Activated CD8-positive, alpha-beta memory T cell treated with anti-CD3 and anti-CD28 coated beads for 48 hours (primary cell): Measurements from ENCODE around the gene TMPRSS9.
"Not testable (repeated sequence)": the region's sequence is repeated elsewhere in the genome, so short reads cannot be mapped to it uniquely, and the experiment has no call there.

Experiments used
- DNase-seq, 3 experiments: peaks; one replicate each; pipeline ENCODE4 v3.0.0-alpha.2; 2020; ENCODE audit warnings: low read depth in 2 of 3, low spot score in 2 of 3

The TMPRSS9 gene

DNA sequence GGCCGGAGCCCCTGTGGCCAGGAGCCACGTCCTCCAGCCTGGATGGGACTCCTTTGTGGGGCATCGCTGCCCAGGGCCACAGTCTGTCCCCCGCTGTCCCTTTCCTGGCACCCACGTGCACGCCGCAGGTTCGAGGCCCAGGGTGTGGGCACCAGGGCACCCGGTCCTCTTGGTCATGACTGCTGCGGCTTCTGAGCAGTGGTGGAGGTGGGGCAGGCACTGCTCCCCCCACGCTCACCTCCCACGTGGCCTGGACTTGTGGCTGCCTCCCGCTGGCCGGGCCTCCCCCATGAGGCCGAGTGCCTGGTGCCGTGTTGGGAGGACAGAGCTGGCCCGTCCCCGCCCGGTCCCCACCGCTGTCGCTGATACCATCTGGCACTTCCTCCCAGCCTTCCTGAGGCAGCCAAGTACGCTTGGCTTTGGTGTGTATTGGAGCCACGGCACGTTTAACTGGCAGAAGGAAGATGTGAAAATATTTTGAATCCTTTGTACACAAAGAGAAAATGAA is 18.8 kb upstream of the TMPRSS9 start:
- no peak for DNase-seq

DNA sequence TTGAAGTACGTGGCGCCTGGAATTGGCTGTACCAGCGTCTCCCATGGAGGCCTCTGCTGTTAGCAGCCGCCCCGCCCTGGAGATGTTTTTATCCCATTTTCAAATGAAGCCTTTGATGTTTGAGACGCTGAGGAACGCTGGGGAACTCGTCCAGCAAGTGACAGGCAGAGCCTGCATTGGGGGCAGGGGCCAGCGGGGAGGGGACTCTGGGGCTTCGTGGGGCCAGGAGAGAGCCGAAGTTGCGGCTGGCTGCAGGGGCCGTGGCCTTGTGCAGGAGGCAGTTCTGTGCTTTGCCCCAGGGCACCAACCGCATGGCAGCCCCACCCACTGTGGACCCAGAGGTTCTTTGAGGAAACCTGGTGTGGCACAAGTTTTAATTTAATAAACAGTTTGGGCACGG is 18.1 kb upstream of the TMPRSS9 start:
- DNase-seq = no peak

DNA sequence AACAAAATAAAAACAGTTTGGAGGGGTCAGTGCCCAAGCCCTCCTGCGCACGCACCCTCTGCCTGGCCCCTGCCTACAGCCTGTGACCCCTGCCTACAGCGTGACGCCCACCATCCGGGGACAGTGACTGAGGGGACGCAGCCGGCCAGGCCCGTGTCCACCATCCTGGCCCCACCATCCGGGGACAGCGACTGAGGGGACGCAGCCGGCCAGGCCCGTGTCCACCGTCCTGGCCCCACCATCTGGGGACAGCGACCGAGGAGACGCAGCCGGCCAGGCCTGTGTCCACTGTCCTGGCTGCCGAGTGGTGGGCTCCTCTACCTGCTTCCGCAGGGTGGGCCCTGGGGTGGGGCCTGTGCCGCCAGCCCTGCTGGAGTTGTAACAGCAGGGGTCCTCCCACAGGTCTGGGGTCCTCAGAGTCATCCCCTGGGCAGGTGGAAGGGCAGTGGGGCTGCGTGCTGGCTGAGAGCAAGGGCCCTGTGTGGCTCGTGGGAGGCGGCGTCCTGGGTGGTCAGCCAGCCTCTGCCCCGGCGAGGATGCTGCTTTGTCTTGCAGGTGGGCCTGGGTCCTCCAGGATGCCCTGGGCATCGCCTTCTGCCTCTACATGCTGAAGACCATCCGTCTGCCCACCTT is 17.3 kb upstream of the TMPRSS9 start:
- no peak for DNase-seq

DNA sequence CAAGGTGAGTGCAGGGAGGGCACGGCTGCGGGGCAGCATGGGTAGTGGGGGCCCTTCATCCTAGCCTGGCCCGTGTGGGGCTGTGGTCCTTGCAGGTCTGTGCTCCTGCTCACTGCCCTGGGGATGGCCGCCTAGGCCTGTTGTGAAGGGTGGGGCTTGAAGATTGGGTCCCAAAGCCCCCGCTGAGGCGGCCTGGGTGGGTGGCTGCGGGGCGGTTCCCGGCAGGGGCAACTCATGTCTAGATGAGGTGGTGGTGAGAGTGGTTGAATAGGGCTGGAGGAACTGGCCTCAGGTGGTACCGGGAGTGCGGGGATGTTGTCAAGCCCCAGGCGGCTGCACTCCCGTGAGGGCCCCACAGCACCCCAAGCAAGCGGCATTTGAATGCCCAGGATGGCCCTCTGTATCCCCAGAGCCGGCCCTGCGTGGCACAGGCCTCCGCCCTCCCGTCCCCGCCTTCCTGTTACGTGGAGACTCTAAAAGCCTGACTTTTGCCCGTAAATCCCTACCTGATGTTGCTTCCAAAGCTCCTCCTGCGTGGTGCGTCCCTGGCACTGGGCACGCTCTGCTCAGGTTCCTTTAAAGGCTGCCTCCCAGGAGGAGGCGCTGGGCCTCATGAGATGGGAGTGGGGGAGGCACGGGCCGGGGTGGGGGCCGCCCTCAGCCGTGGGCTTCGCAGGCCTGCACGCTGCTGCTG is 16.6 kb upstream of the TMPRSS9 start:
- no peak for DNase-seq

DNA sequence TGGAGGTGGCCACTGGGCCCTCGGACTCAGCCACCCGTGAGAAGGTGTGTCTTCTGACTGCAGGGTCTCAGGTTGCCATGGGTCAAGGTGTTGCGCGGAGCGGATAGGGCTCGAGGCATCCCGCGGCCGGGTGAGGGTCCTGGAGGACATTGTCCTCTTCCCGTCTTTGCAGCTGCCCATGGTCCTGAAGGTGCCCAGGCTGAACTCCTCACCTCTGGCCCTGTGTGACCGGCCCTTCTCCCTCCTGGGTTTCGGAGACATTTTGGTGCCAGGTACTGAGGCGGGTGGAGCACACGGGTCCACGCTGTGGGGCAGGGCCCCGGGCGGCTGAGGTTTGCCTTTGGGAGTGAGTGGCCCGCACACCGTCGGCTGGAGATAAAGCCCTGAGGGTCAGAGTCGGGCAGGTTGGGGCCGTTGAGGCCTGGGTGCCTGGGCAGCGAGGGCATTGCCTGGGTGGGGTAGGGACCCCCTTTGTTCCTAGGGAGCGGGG is 15.6 kb upstream of the TMPRSS9 start:
- DNase-seq = no peak

DNA sequence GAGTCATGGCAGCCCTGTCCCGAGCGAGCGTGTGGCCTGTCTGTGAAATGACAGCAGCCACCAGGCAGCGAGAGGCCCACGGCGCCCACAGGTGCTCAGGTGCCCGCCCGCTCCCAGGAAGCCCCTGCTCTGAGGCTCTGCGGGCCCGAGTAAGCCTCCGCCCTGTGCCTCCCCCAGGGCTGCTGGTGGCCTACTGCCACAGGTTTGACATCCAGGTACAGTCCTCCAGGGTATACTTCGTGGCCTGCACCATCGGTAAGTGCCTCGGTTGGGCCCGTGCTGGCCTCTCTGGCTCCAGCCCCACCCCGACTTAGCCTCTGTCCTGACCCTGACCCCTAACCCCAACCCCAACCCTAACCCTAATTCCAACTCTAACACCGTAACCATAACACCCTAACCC is 15.0 kb upstream of the TMPRSS9 start:
- DNase-seq = no peak

DNA sequence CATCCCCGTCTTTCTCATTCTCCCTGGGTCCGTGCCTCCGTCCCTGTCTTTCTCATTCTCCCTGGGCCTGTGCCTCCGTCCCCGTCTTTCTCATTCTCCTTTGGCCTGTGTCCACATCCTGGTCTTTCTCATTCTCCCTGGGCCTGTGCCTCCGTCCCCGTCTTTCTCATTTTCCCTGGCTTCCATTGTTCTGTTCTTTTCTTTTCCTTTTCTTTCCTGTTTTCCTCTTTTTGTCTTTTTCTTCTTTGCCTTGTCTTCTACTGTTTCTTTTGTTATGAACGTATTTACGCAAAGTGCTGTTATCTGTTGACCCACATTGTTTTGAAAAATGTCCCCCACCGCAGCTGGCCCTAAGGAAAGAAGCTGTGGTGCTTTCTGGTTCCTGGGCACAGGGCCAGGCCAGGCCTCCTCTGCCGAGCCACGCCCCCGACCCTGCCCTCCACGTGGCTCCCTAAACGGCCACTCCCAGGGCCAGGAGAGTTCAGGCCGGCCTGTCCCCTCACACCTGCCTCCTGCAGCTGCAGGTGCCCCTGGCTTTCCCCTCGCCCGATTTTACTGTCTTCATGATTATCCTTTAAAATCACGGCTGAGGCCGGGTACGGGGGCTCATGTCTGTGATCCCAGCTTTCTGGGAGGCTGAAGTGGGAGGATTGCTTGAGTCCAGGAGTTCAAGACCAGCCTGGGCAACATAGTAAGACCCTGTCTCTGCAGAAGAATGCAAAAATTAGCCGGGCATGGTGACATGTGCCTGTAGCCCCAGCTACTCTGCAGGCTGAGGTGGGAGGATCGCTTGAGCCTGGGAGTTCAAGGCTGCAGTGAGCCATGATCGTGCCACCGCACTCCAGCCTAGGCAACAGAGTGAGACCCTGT is 14.0 kb upstream of the TMPRSS9 start:
- DNase-seq = no peak

DNA sequence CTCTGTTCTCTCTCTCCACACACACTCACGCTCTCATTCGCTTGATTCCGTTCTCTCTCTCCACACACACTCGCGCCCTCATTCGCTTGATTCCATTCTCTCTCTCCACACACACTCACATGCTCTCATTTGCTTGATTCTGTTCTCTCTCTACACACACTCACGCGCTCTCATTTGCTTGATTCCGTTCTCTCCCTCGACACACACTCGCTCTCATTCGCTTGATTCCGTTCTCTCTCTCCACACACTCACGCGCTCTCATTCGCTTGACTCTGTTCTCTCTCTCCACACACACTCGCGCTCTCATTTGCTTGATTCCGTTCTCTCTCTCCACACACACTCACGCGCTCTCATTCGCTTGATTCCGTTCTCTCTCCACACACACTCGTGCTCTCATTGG is 10.2 kb upstream of the TMPRSS9 start:
- not testable (repeated sequence) for DNase-seq

DNA sequence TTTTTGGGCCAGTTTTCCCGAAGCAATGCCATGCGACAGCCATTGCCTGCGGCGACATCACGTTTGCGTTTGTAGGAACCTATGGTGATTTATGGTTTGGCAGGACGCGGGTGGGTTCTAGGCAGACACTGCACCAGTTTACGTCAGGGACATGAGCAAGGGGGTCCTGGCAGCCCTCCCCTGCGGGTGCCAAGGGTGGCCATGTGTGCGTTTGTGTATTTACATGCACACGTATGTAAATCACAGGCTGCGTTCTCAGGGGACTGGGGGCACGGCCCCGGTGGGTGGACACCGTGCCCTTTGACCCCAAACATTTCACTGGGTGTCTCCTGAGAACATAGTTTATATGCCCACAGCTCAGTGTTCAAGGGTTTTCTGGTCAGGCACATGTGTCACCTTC is 9.4 kb upstream of the TMPRSS9 start:
- DNase-seq = no peak

DNA sequence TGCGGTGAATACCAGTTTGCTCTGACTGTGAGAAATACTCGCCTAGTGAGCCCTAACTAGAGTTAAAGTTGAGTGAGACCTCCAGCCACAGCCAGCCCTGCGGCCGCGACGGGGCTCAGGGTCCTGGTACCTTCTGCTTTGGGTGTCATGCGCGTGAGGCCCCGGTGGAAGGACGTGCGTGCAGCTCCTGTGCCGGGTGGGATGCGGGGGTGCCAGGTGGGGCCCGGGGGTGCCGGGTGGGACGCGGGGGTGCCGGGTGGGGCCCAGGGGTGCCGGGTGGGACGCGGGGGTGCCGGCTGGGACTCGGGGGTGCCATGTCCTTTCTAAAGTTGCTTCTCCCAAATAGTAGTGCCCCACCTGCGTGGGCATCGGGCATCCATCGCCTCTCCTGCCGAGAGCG is 8.5 kb upstream of the TMPRSS9 start:
- DNase-seq = no peak

DNA sequence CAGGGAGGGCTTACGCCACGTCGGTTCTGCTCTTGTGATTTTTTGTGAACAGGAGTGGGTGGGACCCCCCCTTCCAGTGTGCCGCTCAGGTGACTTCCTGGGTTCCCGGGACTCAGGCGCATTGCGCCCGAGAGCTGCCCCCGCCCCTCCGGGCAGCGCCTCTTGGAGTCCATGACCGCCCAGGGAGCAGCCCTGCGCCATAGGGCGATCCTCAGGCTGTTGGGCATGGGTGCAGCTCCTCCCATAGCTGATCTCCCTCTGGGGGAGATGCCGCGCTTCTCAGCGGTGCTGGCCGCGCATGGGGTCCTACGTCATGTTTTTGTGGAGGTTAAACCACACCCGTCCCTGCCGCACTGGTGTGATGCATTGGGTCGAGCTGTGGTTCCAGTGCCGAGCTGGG is 7.9 kb upstream of the TMPRSS9 start:
- DNase-seq = no peak

DNA sequence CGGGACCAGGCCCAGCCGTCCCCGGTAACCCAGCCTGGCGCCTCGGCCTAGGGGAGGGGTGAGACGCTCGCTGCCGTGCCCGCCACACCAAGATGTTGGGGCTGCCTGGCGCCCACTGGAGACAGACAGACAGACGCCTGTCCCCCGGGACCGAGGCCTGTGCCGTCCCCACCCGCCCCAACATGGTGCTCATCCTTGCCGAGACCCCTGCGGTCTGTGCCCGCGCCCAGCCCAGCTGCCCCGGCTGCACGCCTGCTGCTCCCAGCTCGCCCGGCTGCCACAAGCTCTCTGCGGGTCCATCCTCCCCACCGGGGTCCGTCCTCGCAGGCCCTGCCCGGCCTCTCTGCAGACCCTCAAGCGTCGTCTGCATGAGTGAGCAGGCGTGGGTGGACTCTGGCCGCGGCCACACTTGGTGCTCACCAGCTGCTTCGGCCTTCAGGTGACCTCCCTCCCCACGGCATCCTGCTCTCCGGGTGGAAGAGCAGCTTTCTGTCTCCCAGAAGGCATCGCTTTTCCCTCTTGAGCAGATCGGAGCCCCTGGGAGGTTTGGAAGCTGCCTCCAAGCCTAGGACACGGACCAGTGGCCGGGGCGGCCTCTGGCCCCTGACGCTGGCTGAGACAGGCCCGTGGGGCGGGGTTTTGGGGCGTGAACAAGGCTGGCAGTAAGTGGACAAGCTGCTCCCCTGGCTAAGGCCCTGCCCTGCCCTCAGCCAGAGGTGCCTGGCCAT is 6.7 kb upstream of the TMPRSS9 start:
- DNase-seq = no peak

DNA sequence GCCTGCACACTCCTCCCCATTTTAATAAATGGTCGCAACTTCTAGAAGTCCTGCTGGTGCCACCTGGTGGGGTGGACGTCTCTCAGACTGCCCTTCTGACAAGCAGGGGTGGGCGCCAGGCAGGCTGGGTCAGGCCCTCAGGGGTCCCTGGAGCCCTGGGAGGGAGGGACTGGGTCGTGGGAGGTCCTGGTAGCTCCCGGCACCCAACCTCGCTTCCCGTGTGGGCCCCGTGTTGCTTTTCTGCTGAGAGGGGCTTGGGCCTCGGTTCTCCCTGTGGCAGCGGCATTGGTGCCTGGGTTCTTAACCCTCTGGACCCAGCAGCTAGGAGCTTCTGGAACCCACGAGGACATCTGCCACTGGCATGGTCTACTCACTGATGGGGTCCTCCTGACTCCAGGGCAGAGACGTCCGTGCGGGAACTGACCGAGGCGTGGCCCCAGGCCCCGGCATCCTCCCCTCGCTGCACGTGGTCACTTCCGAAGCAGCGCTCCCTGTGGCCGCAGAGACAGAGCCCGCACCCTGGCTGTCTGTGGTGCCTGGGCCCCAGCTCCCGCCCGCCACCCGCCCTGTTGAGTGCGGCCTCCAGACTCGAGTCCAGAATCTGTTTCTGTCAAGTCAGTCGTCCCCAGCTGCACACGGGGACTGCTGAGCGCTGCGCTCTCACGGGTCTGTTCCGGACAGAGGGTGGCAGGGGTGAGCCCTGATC is 6.0 kb upstream of the TMPRSS9 start:
- DNase-seq = no peak

DNA sequence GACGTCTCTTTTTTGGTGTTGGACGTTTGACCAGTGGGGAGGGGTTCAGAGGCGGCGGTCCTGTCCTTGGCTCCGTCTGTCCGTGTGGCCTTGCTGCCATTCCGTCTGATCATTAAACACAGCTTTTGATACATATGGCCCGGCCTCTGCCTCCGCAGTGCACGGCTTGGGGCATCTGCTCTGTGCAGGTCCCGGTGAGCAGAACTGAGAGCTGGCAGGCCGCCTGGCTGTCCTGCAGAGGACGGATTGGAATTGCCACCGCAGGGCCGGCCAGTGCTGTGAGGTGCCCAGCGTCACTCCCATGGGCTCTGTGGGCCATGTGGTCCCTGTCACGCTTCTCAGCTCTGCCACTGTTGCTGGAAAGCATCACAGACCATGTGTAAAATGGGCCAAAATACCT is 5.4 kb upstream of the TMPRSS9 start:
- no peak for DNase-seq

DNA sequence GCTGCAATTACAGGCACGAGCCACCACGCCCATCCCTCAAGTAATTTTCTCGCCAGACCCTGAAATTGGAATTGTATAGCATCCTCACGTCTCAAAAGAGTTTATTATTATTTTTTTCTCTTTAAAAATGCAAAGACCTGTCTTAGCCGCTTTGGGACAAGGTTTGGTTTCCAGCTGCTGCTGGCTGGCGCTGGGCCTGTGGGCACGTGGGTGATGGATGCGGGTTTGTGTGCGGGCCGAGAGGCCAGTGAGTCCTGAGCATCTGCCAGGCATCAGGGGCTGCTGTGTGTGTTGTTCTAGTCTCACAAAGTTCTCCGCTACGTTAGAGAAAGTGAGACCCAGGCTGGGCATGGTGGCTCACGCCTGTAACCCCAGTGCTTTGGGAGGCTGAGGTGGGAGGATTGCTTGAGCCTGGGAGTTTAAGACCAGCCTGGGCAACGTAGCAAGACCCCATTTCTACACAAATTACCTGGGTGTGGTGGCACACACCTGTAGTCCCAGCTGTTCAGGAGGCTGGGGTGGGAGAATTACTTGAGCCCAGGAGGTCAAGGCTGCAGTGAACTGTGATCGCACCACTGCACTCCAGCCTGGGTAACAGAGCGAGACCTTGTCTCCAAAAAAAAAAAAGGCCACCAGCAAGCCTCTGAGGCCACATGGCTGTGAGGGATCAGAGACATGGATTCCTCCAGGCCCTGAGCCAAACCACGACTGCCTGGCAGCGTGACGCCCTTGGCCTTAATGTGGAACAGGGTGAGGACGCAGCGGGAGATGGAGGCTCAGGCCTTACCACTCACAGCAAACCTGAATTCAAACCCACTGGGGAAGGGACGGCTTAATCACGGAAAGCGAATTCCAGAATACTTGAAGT is 4.7 kb upstream of the TMPRSS9 start:
- no peak for DNase-seq

DNA sequence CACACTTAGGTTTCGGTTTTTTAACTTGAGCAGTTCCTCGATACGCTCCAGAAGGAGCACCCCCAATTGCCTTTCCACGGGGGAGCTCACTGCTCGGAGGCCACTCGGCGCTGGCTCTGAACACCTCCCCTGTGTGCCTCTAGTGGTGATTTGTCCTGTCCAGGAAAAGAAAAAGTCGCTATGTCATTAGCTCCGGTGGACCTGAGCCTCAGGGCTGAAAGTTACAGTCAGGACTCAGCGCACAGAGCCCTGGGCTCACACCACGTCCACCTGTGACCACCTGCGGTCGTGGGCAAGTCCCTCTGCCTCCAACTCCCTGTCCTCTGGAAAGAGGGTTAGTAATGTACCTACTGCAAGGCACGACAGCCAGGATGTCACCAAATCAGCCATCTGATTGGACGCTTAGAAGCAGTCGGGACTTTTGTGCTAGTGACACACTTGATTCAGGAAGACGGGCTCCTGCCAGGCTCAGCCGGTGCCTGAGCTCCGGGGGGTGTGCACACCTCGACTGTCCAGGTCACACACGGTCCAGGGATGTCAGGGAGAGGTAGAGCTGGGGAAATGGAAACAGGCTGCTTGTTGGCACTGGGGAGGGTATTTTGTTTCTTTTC is 3.9 kb upstream of the TMPRSS9 start:
- no peak for DNase-seq

DNA sequence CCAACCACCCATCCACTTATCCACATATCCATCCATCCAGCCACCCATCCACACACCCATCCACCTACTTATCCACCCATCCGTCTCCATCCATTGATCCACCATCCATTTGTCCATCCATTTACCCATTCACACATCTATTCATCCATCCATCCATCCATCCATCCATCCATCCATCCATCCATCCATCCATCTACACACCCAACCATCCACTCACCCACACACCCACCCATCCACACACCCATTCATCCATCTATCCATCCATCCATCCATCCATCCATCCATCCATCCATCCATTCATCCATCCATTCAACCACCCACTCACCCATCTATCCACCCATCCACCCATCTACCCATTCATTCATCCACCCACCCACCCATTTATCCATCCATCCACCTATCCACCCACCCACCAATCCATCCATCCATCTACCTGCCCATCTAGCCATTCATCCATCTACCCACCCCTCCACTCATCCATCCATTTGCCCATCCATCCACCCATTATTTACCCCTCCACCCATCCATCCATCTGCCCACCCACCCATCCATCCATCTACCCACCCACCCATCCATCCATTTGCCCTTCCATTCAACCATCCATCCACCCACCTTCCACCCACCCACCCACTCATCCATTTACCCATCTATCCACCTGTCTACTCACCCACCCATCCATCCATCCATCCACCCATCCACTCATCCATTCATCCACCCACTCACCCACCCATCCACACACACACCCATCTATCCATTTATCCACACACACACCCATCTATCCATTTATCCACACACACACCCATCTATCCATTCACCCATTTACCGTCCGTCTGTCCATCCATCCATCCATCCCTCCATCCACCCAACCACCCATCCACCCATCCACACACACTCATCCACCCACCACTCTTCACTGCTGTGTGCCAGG is 2.5 kb upstream of the TMPRSS9 start:
- no peak for DNase-seq

DNA sequence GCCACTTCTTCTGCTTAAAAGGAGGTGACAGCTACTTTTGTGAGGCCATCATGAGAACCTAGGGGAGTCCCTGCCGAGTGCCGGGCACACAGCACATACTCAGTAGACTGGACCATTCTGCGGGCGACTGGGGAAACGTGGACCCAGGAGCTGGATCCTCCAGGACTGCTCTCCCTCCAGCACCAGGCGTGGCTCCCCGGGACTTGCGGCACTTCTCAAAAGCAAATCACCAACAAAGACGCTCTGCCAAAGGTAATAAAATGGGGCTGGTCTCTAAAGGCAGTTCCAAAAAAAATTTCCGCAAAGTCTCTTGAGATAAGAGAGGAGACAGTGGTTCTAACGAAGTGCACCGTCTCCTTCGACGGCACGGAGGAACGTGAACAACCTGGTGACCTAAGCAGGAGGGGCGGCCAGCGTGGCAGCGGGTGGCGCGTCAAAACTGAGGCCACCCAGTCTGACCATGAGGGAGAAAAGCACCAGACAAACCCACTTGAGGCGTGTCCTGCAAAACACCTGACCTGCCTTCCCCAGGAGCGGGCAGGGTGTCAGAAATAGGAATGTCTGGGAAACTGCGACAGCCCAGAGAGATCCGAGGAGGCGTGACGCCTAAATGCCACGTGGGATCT is 1.4 kb upstream of the TMPRSS9 start:
- no peak for DNase-seq
